IMR-90 (cell line): ENCODE results near the gene KCNT1. TPM values are rescaled to one million over a fixed set of nuclear protein-coding genes. Genes with fewer than 3 reads are reported as not detected.

Experiments used
- ATAC-seq: fragments of 200-7000 bp; cut with Tn5 transposase; 2 replicates; pipeline ENCODE4 v1.9.1; 2020; ENCODE audit warnings: low read depth, mild to moderate bottlenecking, moderate library complexity
- BruUV-seq: library from RNA; stranded (reverse); fragments of 400-500 nt; replicated peaks from 2 replicates; lab custom pipeline; 2021; lab: Mats Ljungman, UMichigan
- CTCF ChIA-PET: fragments of 300-600 bp; formaldehyde crosslinking; extraction: SDS; loops from one replicate; lab custom pipeline; 2021; ENCODE audit warnings: antibody characterized with exemption; lab: Yijun Ruan, JAX
- POLR2A ChIA-PET: fragments of 300-600 bp; sonication (Branson Sonifier 250); formaldehyde crosslinking; loops from one replicate; lab custom pipeline; 2022; ENCODE audit warnings: antibody characterized with exemption; ENCODE audit not compliant: unreplicated experiment; lab: Charles Lee
- DNase-seq: peaks from one replicate; pipeline ENCODE4 v3.0.0; 2013
- H2AFZ ChIP-seq: replicated peaks from 2 replicates; pipeline ENCODE3; 2013; ENCODE audit warnings: low read length, mild to moderate bottlenecking; ENCODE audit not compliant: poor library complexity
- H2AK5ac ChIP-seq: 2 replicates; pipeline ENCODE4 v1.6.1; 2013; ENCODE audit warnings: low read depth, low read length, inconsistent platforms
- H2AK9ac ChIP-seq: replicated peaks from 2 replicates; pipeline ENCODE3; 2013; ENCODE audit warnings: mild to moderate bottlenecking, low read depth, low read length, moderate library complexity; ENCODE audit not compliant: poor library complexity
- H2BK120ac ChIP-seq: 2 replicates; pipeline ENCODE4 v1.6.1; 2013; ENCODE audit warnings: low read depth, low read length, inconsistent platforms
- H2BK15ac ChIP-seq: 3 replicates; pipeline ENCODE4 v1.6.1; 2013; ENCODE audit warnings: low read depth, low read length, inconsistent platforms
- H2BK20ac ChIP-seq: 2 replicates; pipeline ENCODE4 v1.6.1; 2013; ENCODE audit warnings: low read depth, mild to moderate bottlenecking, inconsistent platforms, low read length, moderate library complexity
- H2BK5ac ChIP-seq: 2 replicates; pipeline ENCODE4 v1.6.1; 2013; ENCODE audit warnings: mild to moderate bottlenecking, low read depth, low read length, inconsistent platforms; ENCODE audit not compliant: poor library complexity, severe bottlenecking
- H3K14ac ChIP-seq: replicated peaks from 2 replicates; pipeline ENCODE4 v1.6.1; 2013; ENCODE audit warnings: low read depth, low read length, inconsistent platforms
- H3K18ac ChIP-seq: 2 replicates; pipeline ENCODE4 v1.6.1; 2013; ENCODE audit warnings: low read depth, low read length, control low read depth
- H3K23ac ChIP-seq: 2 replicates; pipeline ENCODE4 v1.6.1; 2013; ENCODE audit warnings: low read depth, low read length, inconsistent platforms
- H3K27ac ChIP-seq: 2 replicates; pipeline ENCODE4 v1.5.1; 2013; ENCODE audit warnings: mild to moderate bottlenecking, control low read depth, low read length; ENCODE audit not compliant: insufficient read depth
- H3K27me3 ChIP-seq: 2 replicates; pipeline ENCODE4 v1.6.1; 2013; ENCODE audit warnings: low read length; ENCODE audit not compliant: control insufficient read depth, insufficient read depth
- H3K36me3 ChIP-seq: 2 replicates; pipeline ENCODE4 v1.6.1; 2013; ENCODE audit warnings: low read length, mixed read lengths; ENCODE audit not compliant: control insufficient read depth, insufficient read depth
- H3K4ac ChIP-seq: 2 replicates; pipeline ENCODE4 v1.6.1; 2013; ENCODE audit warnings: low read depth, low read length, inconsistent platforms
- H3K4me1 ChIP-seq: 2 replicates; pipeline ENCODE4 v1.6.1; 2013; ENCODE audit warnings: low read length, mixed read lengths; ENCODE audit not compliant: control insufficient read depth, insufficient read depth
- H3K4me2 ChIP-seq: 2 replicates; pipeline ENCODE4 v1.6.1; 2013; ENCODE audit warnings: low read depth, mild to moderate bottlenecking, control low read depth, low read length, moderate library complexity
- H3K4me3 ChIP-seq: 2 replicates; pipeline ENCODE4 v1.5.1; 2013; ENCODE audit warnings: low read depth, mild to moderate bottlenecking, control low read depth, low read length, moderate library complexity; ENCODE audit not compliant: insufficient read depth
- H3K56ac ChIP-seq: 2 replicates; pipeline ENCODE4 v1.6.1; 2013; ENCODE audit warnings: low read length, inconsistent platforms; ENCODE audit not compliant: insufficient read depth; ENCODE audit errors: extremely low read depth
- H3K79me1 ChIP-seq, 2 experiments: 2 replicates each; pipeline ENCODE4 v1.6.1; 2013; ENCODE audit warnings: low read length in 2 of 2, inconsistent platforms in 1 of 2, low read depth in 1 of 2
- H3K9ac ChIP-seq: 2 replicates; pipeline ENCODE4 v1.6.1; 2013; ENCODE audit warnings: low read depth, low read length, control low read depth
- H3K9me1 ChIP-seq: 2 replicates; pipeline ENCODE4 v1.6.1; 2013; ENCODE audit warnings: low read length, inconsistent platforms; ENCODE audit not compliant: insufficient read depth
- H3K9me3 ChIP-seq: 2 replicates; pipeline ENCODE4 v1.6.1; 2013; ENCODE audit warnings: low read length; ENCODE audit not compliant: control insufficient read depth, insufficient read depth
- H4K20me1 ChIP-seq: 2 replicates; pipeline ENCODE4 v1.6.1; 2013; ENCODE audit warnings: low read length, inconsistent platforms; ENCODE audit not compliant: insufficient read depth
- H4K5ac ChIP-seq: 2 replicates; pipeline ENCODE4 v1.6.1; 2013; ENCODE audit warnings: mild to moderate bottlenecking, low read depth, low read length, control low read depth
- H4K8ac ChIP-seq, 2 experiments: 2 replicates each; pipeline ENCODE4 v1.6.1; 2013; ENCODE audit warnings: low read depth in 2 of 2, low read length in 2 of 2, control low read depth in 1 of 2, inconsistent platforms in 1 of 2
- H4K91ac ChIP-seq: 2 replicates; pipeline ENCODE4 v1.6.1; 2013; ENCODE audit warnings: low read depth, low read length, inconsistent platforms; ENCODE audit not compliant: insufficient read depth
- BHLHE40 ChIP-seq: fragments of 150-350 bp; IDR thresholded peaks from 2 replicates; pipeline ENCODE4 v1.6.1; 2016; ENCODE audit warnings: mild to moderate bottlenecking, low read depth, low read length
- CEBPB ChIP-seq: IDR thresholded peaks from 2 replicates; pipeline ENCODE4 v1.6.1; 2012; ENCODE audit warnings: low read depth, low read length, improper control_type of control experiment
- CHD1 ChIP-seq: IDR thresholded peaks from 2 replicates; pipeline ENCODE4 v1.6.1; 2012; ENCODE audit warnings: low read depth, low read length, improper control_type of control experiment
- CTCF ChIP-seq: conservative IDR thresholded peaks from 2 replicates; pipeline ENCODE4 v1.5.1; 2012; ENCODE audit warnings: mild to moderate bottlenecking, low read depth, low read length, improper control_type of control experiment
- ELK1 ChIP-seq: fragments of 150-350 bp; IDR thresholded peaks from 2 replicates; pipeline ENCODE4 v1.6.1; 2016; ENCODE audit warnings: low read depth, mild to moderate bottlenecking, low read length, moderate library complexity, borderline replicate concordance
- FOS ChIP-seq: fragments of 150-350 bp; IDR thresholded peaks from 2 replicates; pipeline ENCODE4 v1.6.1; 2016; ENCODE audit warnings: low read depth, low read length
- MAFK ChIP-seq: IDR thresholded peaks from 2 replicates; pipeline ENCODE4 v1.6.1; 2012; ENCODE audit warnings: low read depth, low read length, improper control_type of control experiment
- MAZ ChIP-seq: IDR thresholded peaks from 2 replicates; pipeline ENCODE4 v1.6.1; 2012; ENCODE audit warnings: low read depth, mild to moderate bottlenecking, low read length, improper control_type of control experiment, moderate library complexity, borderline replicate concordance
- MXI1 ChIP-seq: IDR thresholded peaks from 2 replicates; pipeline ENCODE4 v1.6.1; 2012; ENCODE audit warnings: low read depth, mild to moderate bottlenecking, low read length, moderate library complexity, borderline replicate concordance
- NFE2L2 ChIP-seq: fragments of 150-350 bp; IDR thresholded peaks from 2 replicates; pipeline ENCODE4 v1.6.1; 2016; ENCODE audit warnings: low read depth, mild to moderate bottlenecking, low read length
- POLR2A ChIP-seq: IDR thresholded peaks from 2 replicates; pipeline ENCODE4 v1.6.1; 2012; ENCODE audit warnings: mild to moderate bottlenecking, low read depth, low read length
- RAD21 ChIP-seq: IDR thresholded peaks from 2 replicates; pipeline ENCODE4 v1.6.1; 2012; ENCODE audit warnings: low read length, improper control_type of control experiment
- RCOR1 ChIP-seq: IDR thresholded peaks from 2 replicates; pipeline ENCODE4 v1.6.1; 2012; ENCODE audit warnings: mild to moderate bottlenecking, low read length, improper control_type of control experiment; ENCODE audit not compliant: insufficient replicate concordance
- RFX5 ChIP-seq: IDR thresholded peaks from 2 replicates; pipeline ENCODE4 v1.8.0; 2012; ENCODE audit warnings: low read depth, mild to moderate bottlenecking, low read length, moderate library complexity
- SMC3 ChIP-seq: fragments of 150-350 bp; IDR thresholded peaks from 2 replicates; pipeline ENCODE4 v1.6.1; 2016; ENCODE audit warnings: low read depth, mild to moderate bottlenecking, antibody characterized with exemption, low read length, moderate library complexity
- USF2 ChIP-seq: fragments of 150-350 bp; IDR thresholded peaks from 2 replicates; pipeline ENCODE4 v1.6.1; 2017; ENCODE audit warnings: mild to moderate bottlenecking, antibody characterized with exemption, low read length, low read depth
- WGBS, 2 experiments: methylation state at CpG; one replicate each; pipeline versions ENCODE4 v1.1.5 to v1.1.7; 2013; ENCODE audit warnings: missing lambda C conversion rate in 2 of 2; ENCODE audit not compliant: insufficient read length in 1 of 2; ENCODE audit errors: extremely low coverage in 2 of 2; 5-methylcytosine and 5-hydroxymethylcytosine counted together
- dilution Hi-C: fragments of 300-500 bp; cut with HindIII; formaldehyde crosslinking; loops from one replicate; pipeline ENCODE4 v1.14.3; 2018; ENCODE audit warnings: low sequenced_read_pairs; ENCODE audit not compliant: unreplicated experiment
- in situ Hi-C: fragments of 300-500 bp; cut with MboI; formaldehyde crosslinking; loops from 3 replicates; pipeline ENCODE4 v1.14.3; 2019; ENCODE audit warnings: low sequenced_read_pairs, inconsistent platforms, mixed read lengths
- intact Hi-C: fragments of 100-400 bp; cut with micrococcal nuclease; formaldehyde crosslinking; loops from 2 replicates; pipeline ENCODE4 v1.10.0; 2022
- polyA plus RNA-seq, 3 experiments: library from polyadenylated mRNA; depleted of rRNA; stranded (reverse); fragments of >200 nt; gene quantifications; 2 replicates each; pipeline ENCODE4 v1.2.3, GENCODE V29; 2012; ENCODE audit warnings: low replicate concordance in 1 of 3
- total RNA-seq: library from RNA; depleted of rRNA; stranded (reverse); fragments of >200 nt; gene quantifications from 2 replicates; pipeline ENCODE4 v1.2.3, GENCODE V29; 2012

The KCNT1 gene
- total and polyA plus RNA-seq, 2 of the 4 experiments (the other 2 are of a cell fraction): not detected

- Histone ChIP-seq H2AFZ (no peak overlapping the region), H3K18ac (no peak overlapping the region), H3K36me3 (no peaks in the 10 kb centered on the region), H4K8ac (no peak overlapping the region), H3K14ac (no peak overlapping the region), H3K27me3 (peaks cover 29% of the 10 kb centered on the region), H3K4me2 (no peak overlapping the region), H2AK9ac (no peak overlapping the region), H3K4me1 (no peaks in the 10 kb centered on the region), H4K91ac (no peak overlapping the region), H3K56ac (no peak overlapping the region), H4K5ac (no peak overlapping the region), H2BK120ac (no peak overlapping the region), H3K9me3 (no peaks in the 10 kb centered on the region), H2BK20ac (no peak overlapping the region), H3K27ac (no peak overlapping the region), H2BK5ac (no peak overlapping the region), H2BK15ac (no peak overlapping the region), H3K4me3 (no peak overlapping the region), H4K20me1 (no peaks in the 10 kb centered on the region), H3K9me1 (no peaks in the 10 kb centered on the region), H3K4ac (no peak overlapping the region), H3K9ac (no peak overlapping the region), H3K79me1 (no peaks in the 10 kb centered on the region), H2AK5ac (no peak overlapping the region), H3K23ac (no peak overlapping the region)
- DNase-seq (no peak), ATAC-seq (no peak)
- CTCF ChIA-PET: interaction anchor here (1.4 kb wide), 1 partner anchor 19 kb away, joined by 3 read pairs; no protein-coding TSS in a partner anchor
- POLR2A ChIA-PET: interaction anchor here (0.6 kb wide), 1 partner anchor 164 kb away, joined by 16 read pairs; no protein-coding TSS in a partner anchor
- WGBS, 2 experiments: 78% methylated on average over 4 of the region's 11 CpGs; no CpG with 5 or more reads in 1 of the 2 experiments
- in situ Hi-C loops: no loop called here
- BruUV-seq: no TSS peak
- no peak for TF ChIP-seq ELK1
- no peak for TF ChIP-seq FOS
- TF ChIP-seq CTCF: no peak
- TF ChIP-seq CEBPB: no peak
- no peak for TF ChIP-seq RFX5
- no peak for TF ChIP-seq BHLHE40
- no peak for TF ChIP-seq USF2
- TF ChIP-seq MXI1: no peak
- TF ChIP-seq NFE2L2: no peak
- TF ChIP-seq MAZ: no peak
- no peak for TF ChIP-seq POLR2A
- TF ChIP-seq CHD1: no peak
- TF ChIP-seq RAD21: no peak
- TF ChIP-seq RCOR1: no peak
- no peak for TF ChIP-seq SMC3
- no peak for TF ChIP-seq MAFK
- dilution Hi-C loops: no loop called here
- intact Hi-C loops: no loop called here
Observed at GRCh38 chr9:135716045-135716444, 14.1 kb downstream of the KCNT1 start.
